Left renal pelvis (tissue), 4 donors: ENCODE results near the gene SND1. TPM values are rescaled to one million over a fixed set of nuclear protein-coding genes. Genes with fewer than 3 reads are reported as not detected.
"Not testable (repeated sequence)": the region's sequence is repeated elsewhere in the genome, so short reads cannot be mapped to it uniquely, and the experiment has no call there.

Experiments
- DNase-seq, 4 donors: peaks; one replicate each; pipeline ENCODE4 v3.0.0-alpha.2; 2013; ENCODE audit warnings: low read depth in 4 of 4, low spot score in 3 of 4
- polyA plus RNA-seq, 4 donors: library from polyadenylated mRNA; unstranded; fragments of 120-200 nt; gene quantifications; one replicate each; pipeline ENCODE4 v1.2.1, GENCODE V29; 2013; ENCODE audit not compliant: insufficient read length in 4 of 4

The SND1 gene
- polyA plus RNA-seq, 4 donors = 129 to 161 (median 145) TPM

DNA sequence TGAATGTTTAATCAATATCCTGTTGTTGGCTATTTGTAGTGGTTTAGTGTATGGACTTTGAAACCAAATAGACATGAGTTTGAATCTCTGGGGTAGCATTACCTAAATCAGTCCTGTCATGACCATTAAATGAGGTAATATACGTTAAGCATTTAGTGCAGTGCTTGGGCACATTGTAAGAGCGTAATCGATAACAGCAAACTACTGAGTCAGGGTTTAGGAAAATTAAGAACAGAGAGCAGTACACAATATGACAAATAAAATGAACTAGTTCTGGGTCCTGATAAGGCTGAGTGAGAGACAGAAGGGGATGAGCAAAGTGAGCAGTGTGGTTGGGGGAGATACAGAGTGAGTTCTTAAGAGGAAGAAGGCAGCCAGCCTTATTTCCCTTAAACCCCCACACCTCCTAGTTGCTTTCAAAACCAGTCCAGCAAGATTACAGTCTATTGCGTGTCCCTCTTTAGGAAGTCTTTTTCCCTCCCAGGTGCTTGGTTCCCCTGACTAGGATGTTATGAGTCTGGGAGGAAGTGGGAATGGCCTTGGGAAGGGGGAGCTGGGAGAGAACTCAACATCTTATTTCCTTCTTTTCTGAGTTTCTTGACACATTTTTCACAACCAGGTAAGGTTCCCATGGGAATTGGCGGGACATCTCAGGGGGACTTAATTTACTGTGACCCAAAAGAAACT is 171.0 kb downstream of the SND1 start:
- DNase-seq = no peak

DNA sequence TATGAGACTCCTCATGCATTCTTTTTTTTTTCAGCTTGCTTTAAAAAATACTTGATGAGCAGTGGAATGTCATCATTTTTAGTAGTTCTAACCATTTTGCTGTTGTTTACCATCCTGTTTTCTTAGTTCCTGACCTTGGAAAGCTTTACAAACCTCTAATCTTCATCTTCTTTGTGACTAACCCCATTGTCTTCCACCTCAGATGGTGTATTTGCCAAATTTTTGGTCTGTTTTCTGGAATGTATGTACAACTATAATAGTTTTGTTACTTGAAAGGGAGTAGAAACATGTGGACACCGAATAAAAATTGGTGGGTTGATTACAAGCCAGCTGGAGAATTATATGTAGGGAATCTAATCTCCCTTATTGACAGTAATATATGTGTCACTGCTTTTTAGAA is 172.7 kb downstream of the SND1 start:
- no peak for DNase-seq

- DNase-seq = no peak
Measured at GRCh38 chr7:127828843-127829500, 177.0 kb downstream of the SND1 start.

- no peak for DNase-seq
Measured at GRCh38 chr7:127831318-127832219, 179.6 kb downstream of the SND1 start.

DNA sequence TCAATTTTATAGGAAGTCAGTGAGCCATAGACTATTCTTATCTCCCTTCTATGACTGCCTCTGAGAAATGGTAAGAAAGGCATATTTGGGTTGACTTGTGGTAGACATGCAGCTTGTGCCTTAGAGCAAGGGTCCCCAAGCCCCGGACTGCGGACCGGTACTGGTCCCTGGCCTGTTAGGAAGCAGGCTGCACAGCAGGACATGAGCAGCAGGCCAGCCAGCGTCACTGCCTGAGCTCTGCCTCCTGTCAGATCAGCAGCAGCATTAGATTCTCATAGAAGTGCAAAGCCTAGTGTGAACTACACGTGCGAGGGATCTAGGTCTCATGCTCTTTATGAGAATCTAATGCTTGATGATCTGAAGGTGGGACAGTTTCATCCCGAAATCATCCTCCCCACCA is 180.6 kb downstream of the SND1 start:
- DNase-seq = no peak

- no peak for DNase-seq
Measured at GRCh38 chr7:127833641-127834040, 181.6 kb downstream of the SND1 start.

DNA sequence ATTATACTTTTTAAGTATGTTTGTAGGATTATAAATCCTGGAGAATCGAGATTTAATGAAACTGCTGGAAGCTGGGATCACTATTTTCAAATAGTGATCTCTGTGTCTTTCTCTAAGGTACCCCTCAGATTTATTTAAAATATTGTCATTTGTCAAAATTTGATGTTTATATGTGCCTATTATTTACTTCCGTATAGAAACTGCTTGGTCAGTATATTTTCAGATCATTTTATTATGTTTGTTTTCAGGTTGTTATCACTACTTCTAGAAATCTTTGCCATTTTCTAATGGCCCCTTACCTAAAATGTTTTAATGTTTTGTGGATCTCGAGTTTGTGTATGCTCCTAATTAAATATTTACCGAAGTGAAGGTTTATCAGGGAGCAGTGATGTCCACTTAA is 183.7 kb downstream of the SND1 start:
- DNase-seq = no peak

DNA sequence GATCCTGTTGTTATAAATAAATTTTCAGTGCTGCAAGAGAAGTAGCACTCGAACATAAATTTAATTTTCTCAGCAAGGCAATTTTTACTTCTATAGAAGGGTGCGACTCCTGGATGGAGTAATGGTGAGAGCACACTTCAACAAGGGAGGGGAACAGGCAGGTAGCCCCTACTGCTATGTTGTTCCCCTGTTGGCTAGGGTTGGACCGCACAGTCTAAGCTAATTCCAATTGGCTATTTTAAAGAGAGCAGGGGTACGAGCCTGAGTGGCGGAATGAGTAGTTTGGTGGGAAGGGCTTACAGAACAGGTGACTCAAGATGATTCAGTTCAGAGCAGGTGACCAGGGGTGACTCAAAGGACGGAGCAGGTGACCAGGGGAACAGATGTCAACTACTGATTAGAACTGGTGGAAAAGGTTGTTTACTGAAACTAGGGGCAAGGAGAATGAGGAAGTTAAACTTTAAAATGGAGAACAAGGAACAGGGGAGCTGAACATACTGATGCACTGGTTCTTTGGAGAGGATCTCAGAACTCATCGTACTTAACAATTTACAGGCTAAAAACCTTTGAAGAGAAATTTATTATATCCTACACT is 185.9 kb downstream of the SND1 start:
- DNase-seq = not testable (repeated sequence)

GRCh38 chr7:127838816-127839415 is 186.9 kb downstream of the SND1 start:
- no peak for DNase-seq

DNA sequence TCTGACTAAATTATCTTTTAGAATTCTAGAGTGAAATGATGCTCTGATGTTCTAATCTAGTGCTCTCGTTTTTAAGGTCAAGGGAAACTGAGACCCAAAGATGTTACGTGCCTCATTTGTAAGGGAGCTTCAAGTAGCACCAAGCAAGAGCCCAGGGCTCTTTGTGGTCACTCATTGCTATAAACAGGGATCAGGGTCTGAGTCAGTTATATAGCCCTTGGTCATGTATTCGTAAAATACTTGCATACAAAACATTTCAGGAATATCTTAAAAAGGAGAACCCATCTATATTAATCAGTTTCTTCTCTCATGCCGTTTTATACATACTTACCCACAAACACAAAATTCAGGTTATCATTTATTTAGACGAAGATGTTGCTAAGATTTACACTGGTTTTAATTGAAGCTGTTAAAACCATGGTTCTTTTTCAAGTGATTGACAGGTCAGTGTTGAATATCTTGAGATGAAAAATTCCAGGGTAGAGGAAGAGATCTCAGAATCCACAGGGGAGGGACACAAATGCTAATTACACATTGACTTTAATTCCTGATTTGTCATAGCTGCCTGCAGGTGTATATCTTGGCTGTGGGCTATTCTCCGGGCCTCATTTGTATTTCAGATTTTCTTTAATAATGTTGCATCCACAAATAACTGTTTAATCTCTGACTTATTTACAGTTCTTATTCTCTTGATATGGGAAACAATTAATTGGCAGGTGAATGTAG is 188.4 kb downstream of the SND1 start:
- no peak for DNase-seq

DNA sequence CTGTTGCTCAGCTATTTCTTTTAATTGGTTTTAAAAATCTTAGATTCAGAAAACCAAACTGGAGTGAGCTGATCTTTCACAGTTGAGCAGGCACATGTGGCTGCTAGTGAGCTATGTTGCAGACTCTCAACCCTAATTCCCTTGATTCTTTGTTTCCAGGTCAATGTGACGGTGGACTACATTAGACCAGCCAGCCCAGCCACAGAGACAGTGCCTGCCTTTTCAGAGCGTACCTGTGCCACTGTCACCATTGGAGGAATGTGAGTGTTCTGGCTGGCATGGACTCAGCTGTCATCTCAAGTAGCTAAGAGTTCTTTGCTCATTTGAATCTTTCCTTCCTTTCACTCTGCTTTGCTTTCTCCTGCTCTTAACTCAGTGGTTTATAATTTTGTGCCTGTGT is 192.2 kb downstream of the SND1 start:
- DNase-seq = no peak

DNA sequence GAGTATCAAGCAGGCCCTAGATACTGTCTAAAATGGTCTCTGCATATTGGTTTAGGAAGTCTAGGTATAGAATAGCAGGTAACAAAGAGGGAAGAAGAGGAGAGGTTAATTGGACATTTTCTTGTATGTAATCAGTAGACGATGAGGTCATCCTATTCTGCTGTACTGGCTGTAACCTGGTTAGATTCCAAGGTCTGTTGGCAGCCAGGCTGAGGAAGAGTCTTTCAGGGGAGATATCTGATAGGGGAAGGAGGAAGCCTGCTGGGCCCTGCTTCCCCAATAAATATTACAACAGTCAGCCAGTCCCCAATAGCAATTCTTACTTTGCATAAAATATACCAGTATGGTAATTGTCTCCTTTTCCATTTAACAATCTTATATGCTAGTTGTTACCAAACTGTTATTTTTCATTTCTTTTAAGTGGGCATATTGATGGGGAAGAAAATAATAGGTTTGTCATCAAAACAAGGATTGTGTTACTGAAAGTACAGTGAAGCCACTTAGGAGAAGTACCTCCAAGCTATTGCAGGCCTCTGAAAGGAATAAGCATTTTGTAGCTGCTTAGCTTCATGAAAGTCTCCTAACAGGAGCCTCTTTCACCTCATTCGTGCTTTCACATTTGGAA is 192.8 kb downstream of the SND1 start:
- DNase-seq = no peak

- DNase-seq = no peak
Measured at GRCh38 chr7:127845522-127846214, 193.7 kb downstream of the SND1 start.

- DNase-seq = no peak
Measured at GRCh38 chr7:127847641-127848040, 195.6 kb downstream of the SND1 start.

DNA sequence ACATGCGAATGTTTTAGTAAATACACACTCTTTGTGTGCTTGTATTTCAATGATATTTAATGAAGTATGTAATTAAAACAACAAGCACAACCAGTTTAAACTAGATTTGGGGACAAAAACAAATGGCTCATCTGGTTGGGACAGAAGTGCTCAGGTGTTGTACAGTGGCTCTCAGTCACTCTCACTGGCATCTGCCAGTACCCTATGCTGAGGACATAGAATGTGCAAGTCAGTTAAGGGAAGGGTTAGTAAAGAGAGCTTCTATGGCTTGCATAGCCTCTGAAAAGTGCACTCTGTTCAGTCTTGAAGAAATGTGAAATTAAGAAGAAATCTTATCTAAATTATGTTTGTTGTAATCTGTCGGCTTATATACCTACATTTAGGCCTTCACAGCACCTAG is 196.2 kb downstream of the SND1 start:
- no peak for DNase-seq

DNA sequence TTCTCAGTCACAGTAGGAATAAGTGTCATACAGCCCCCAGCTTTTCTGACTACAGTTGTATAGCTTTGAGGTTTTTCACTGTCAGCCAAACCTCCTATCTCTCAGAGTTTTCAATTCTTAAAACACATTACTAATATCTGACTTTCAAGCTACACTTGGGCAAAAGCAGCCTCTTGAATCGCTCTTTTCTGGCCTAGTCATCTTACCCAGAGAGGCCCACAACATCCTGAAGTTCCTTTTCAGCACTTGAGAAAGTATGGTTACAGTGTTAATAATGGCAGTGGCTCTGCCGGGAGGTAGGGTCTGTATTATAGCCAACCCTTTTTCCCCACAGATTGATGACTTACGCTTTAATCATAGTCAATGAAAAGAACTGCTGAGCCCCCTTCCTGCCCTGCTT is 198.2 kb downstream of the SND1 start:
- DNase-seq = no peak

DNA sequence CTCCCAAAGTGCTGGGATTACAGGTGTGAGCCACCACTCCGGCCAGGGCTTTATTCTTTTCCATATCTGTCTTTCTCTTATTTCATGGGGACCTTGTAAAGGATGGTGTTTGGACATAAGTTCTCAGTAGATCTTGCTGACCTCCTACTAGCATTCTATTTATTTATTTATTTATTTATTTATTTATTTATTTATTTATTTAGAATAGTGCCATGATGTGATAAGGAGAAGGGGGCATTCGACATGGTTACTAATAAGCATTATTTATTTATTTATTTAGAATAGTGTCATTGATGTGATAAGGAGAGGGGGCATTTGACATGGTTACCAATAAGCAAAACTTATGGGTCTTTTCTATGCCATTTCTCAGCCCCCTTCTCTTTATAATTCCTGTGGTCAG is 202.4 kb downstream of the SND1 start:
- DNase-seq = no peak

- DNase-seq = no peak
Measured at GRCh38 chr7:127857464-127857841, 205.5 kb downstream of the SND1 start.
